GM19463 (cell line): Measurements from ENCODE around the gene VMAC.

ENCODE experiments used
- ATAC-seq: cut with Tn5 transposase; IDR thresholded peaks from one replicate; pipeline ENCODE4 v1.9.1; 2021; ENCODE audit warnings: mild to moderate bottlenecking, moderate library complexity; ENCODE audit not compliant: unreplicated experiment

VMAC gene

GRCh38 chr19:5951338-5951861, 46.7 kb downstream of the VMAC start:
- no peak for ATAC-seq

GRCh38 chr19:5952193-5953029, 47.7 kb downstream of the VMAC start:
- no peak for ATAC-seq

GRCh38 chr19:5953030-5953589, 48.4 kb downstream of the VMAC start:
- ATAC-seq: no peak

- no peak for ATAC-seq
These were observed 49.1 kb downstream of the VMAC start for GRCh38 chr19:5953680-5954213.

- ATAC-seq: no peak
These were observed 49.6 kb downstream of the VMAC start for GRCh38 chr19:5954293-5954692.

GRCh38 chr19:5955636-5955935, 50.9 kb downstream of the VMAC start:
- ATAC-seq: no peak

GRCh38 chr19:5956323-5956722, 51.7 kb downstream of the VMAC start:
- no peak for ATAC-seq

GRCh38 chr19:5956728-5957127, 52.1 kb downstream of the VMAC start:
- no peak for ATAC-seq

- ATAC-seq: no peak
These were observed 52.5 kb downstream of the VMAC start for GRCh38 chr19:5957170-5957569.

- ATAC-seq: no peak
These were observed 53.6 kb downstream of the VMAC start for GRCh38 chr19:5958074-5958850.

GRCh38 chr19:5958851-5959122, 54.1 kb downstream of the VMAC start:
- no peak for ATAC-seq

- no peak for ATAC-seq
These were observed 54.8 kb downstream of the VMAC start for GRCh38 chr19:5959260-5960004.
